Fibroblast of pulmonary artery (primary cell): Measurements from ENCODE around the gene CCDC87.

Experiments used
- DNase-seq: peaks from one replicate; pipeline ENCODE4 v3.0.0-alpha.2; 2010; ENCODE audit warnings: low read depth
- H3K4me3 ChIP-seq: replicated peaks from 2 replicates; pipeline ENCODE4 v1.5.1; 2011; ENCODE audit warnings: low read depth, mild to moderate bottlenecking, control low read depth, low read length, moderate library complexity
- CTCF ChIP-seq: IDR thresholded peaks from 2 replicates; pipeline ENCODE4 v1.5.1; 2011; ENCODE audit warnings: mild to moderate bottlenecking, control low read depth, low read length, inconsistent platforms; ENCODE audit errors: missing control alignments

CCDC87 gene

GRCh38 chr11:66559866-66560676 is 32.8 kb downstream of the CCDC87 start:
- no peak overlapping the region for H3K4me3 ChIP-seq
- no peak for DNase-seq
- no peak for TF ChIP-seq CTCF

- peak; percentile 28 for DNase-seq
- TF ChIP-seq CTCF: no peak
- no peak overlapping the region for H3K4me3 ChIP-seq
Observed at GRCh38 chr11:66559142-66559865, 33.6 kb downstream of the CCDC87 start.

- no peak overlapping the region for H3K4me3 ChIP-seq
- no peak for TF ChIP-seq CTCF
- no peak for DNase-seq
Observed at GRCh38 chr11:66557733-66558326, 35.0 kb downstream of the CCDC87 start.

- no peak overlapping the region for H3K4me3 ChIP-seq
Observed at GRCh38 chr11:66556086-66556485, 36.8 kb downstream of the CCDC87 start.

GRCh38 chr11:66555416-66555815 is 37.4 kb downstream of the CCDC87 start:
- H3K4me3 ChIP-seq: no peak overlapping the region
- no peak for TF ChIP-seq CTCF
- DNase-seq: no peak

More at GRCh38 chr11:66556086-66556485, 36.8 kb downstream of the CCDC87 start:
- no peak for TF ChIP-seq CTCF
- no peak for DNase-seq

- TF ChIP-seq CTCF: no peak
- H3K4me3 ChIP-seq: no peak overlapping the region
- no peak for DNase-seq
Observed at GRCh38 chr11:66554602-66555001, 38.3 kb downstream of the CCDC87 start.
